ENCODE data around the gene STAM.

DNA sequence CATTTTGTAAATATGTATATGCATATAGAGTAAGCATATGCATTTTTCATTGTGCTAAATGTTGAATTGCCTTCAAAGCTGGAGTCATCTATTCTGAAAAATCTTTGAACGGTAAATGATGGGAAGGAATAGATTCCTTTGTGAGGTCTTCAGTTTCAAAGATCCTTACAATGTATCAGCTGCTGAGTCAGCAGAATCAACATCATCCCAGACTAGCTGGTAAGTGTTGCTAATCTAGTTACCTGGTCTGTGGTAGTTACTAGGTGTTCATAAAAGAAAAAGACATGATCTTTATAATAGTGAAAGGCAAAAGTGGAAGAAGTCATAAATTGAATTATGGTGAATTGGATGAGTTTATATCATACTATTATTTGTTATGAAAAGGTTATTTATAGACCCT lies 10.6 kb upstream of the STAM start:
- TF ChIP-seq, protein P1, sequence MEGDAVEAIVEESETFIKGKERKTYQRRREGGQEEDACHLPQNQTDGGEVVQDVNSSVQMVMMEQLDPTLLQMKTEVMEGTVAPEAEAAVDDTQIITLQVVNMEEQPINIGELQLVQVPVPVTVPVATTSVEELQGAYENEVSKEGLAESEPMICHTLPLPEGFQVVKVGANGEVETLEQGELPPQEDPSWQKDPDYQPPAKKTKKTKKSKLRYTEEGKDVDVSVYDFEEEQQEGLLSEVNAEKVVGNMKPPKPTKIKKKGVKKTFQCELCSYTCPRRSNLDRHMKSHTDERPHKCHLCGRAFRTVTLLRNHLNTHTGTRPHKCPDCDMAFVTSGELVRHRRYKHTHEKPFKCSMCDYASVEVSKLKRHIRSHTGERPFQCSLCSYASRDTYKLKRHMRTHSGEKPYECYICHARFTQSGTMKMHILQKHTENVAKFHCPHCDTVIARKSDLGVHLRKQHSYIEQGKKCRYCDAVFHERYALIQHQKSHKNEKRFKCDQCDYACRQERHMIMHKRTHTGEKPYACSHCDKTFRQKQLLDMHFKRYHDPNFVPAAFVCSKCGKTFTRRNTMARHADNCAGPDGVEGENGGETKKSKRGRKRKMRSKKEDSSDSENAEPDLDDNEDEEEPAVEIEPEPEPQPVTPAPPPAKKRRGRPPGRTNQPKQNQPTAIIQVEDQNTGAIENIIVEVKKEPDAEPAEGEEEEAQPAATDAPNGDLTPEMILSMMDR (IDR thresholded peaks at IDR 0.05): no peak
- TF ChIP-seq POLR2A (IDR thresholded peaks at IDR 0.05): no peak
